ENCODE measurements around the gene PLA2G6.
"Not testable (repeated sequence)": the region's sequence is repeated elsewhere in the genome, so short reads cannot be mapped to it uniquely, and the experiment has no call there.

GRCh38 chr22:38117556-38117955, 64.1 kb downstream of the PLA2G6 start:
- not testable (repeated sequence) for TF ChIP-seq POLR2AphosphoS5 (IDR thresholded peaks at IDR 0.05; ENCODE audit: low read depth, low read length); POLR2A (IDR thresholded peaks at IDR 0.05; ENCODE audit: low read depth, low read length); TAF1 (IDR thresholded peaks at IDR 0.05; ENCODE audit: low read depth, low read length); PAX5 (IDR thresholded peaks at IDR 0.05; ENCODE audit: insufficient read depth, low read length, severe bottlenecking); SPI1 (IDR thresholded peaks at IDR 0.05; ENCODE audit: low read depth, low read length); POU2F2 (IDR thresholded peaks at IDR 0.05; ENCODE audit: low read depth, low read length)
